ENCODE data around the gene FBLN5. TPM values are rescaled to one million over a fixed set of nuclear protein-coding genes. Genes with fewer than 3 reads are reported as not detected.

FBLN5 gene
- total RNA-seq, 1 experiment from 2014 or later: not detected

DNA sequence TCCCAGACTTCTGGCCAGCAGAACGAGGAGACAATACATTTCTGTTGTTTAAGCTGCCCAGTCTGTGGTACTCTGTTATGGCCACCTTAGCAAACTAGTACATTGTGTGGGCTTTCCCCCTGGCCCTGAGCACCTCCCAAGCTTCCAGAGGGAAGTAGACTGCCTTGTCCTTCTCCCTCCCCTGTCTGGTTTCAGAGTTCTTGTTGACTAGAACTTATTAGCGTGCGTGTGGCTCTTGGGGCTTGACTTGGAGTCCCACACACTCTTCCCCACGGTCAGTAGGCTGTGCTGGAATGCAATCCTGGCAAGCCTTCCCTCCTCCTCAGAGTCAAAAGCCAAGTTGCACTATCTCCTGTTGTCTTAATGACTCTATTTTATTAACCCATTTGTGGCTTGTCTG lies 27.7 kb downstream of the FBLN5 start:
- no peaks in the 10 kb centered on the region for H3K9me3 ChIP-seq (ENCODE audit: insufficient read depth, low read depth)
- H3K4me2 ChIP-seq: no peak overlapping the region
- no peaks in the 10 kb centered on the region for H3K27me3 ChIP-seq (ENCODE audit: insufficient read depth, low read depth)
- H3K27ac ChIP-seq: no peak overlapping the region
- no peak overlapping the region for H3K4me3 ChIP-seq
- H3F3A ChIP-seq (ENCODE audit: insufficient read depth, low read depth): no peaks in the 10 kb centered on the region
- TF ChIP-seq, protein P1, sequence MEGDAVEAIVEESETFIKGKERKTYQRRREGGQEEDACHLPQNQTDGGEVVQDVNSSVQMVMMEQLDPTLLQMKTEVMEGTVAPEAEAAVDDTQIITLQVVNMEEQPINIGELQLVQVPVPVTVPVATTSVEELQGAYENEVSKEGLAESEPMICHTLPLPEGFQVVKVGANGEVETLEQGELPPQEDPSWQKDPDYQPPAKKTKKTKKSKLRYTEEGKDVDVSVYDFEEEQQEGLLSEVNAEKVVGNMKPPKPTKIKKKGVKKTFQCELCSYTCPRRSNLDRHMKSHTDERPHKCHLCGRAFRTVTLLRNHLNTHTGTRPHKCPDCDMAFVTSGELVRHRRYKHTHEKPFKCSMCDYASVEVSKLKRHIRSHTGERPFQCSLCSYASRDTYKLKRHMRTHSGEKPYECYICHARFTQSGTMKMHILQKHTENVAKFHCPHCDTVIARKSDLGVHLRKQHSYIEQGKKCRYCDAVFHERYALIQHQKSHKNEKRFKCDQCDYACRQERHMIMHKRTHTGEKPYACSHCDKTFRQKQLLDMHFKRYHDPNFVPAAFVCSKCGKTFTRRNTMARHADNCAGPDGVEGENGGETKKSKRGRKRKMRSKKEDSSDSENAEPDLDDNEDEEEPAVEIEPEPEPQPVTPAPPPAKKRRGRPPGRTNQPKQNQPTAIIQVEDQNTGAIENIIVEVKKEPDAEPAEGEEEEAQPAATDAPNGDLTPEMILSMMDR (conservative IDR thresholded peaks at IDR 0.05): no peak
- no peaks in the 10 kb centered on the region for H4K20me1 ChIP-seq (ENCODE audit: insufficient read depth)
- H3K79me2 ChIP-seq (ENCODE audit: low read depth): no peaks in the 10 kb centered on the region
- BruUV-seq (replicated peaks): no TSS peak
- ChIA-PET POLR2A (ENCODE audit: unreplicated experiment) (no interaction called here), CTCF (no interaction called here)
- no peaks in the 10 kb centered on the region for H3K36me3 ChIP-seq (ENCODE audit: low read depth)
- intact Hi-C loops (cut with micrococcal nuclease; ENCODE audit: unreplicated experiment): no loop called here
- no peaks in the 10 kb centered on the region for H3K4me1 ChIP-seq (replicated peaks; ENCODE audit: insufficient read depth)
- H2AFZ ChIP-seq: no peak overlapping the region
- H3K9me2 ChIP-seq (ENCODE audit: insufficient read depth): no peaks in the 10 kb centered on the region
- no peak for DNase-seq

- no peak overlapping the region for H3K27ac ChIP-seq
- CTCF ChIA-PET: no interaction called here
- BruUV-seq (replicated peaks): no TSS peak
- H4K20me1 ChIP-seq (ENCODE audit: insufficient read depth): no peaks in the 10 kb centered on the region
- H3K79me2 ChIP-seq (ENCODE audit: low read depth): no peaks in the 10 kb centered on the region
- H3K27me3 ChIP-seq (ENCODE audit: insufficient read depth, low read depth): no peaks in the 10 kb centered on the region
- no peaks in the 10 kb centered on the region for H3K9me3 ChIP-seq (ENCODE audit: insufficient read depth, low read depth)
- H3K4me2 ChIP-seq: no peak overlapping the region
- no peaks in the 10 kb centered on the region for H3F3A ChIP-seq (ENCODE audit: insufficient read depth, low read depth)
- DNase-seq: no peak
- no peaks in the 10 kb centered on the region for H3K4me1 ChIP-seq (replicated peaks; ENCODE audit: insufficient read depth)
- intact Hi-C loops (cut with micrococcal nuclease; ENCODE audit: unreplicated experiment): no loop called here
- POLR2A ChIA-PET (ENCODE audit: unreplicated experiment): no interaction called here
- no peak overlapping the region for H2AFZ ChIP-seq
- TF ChIP-seq, protein P1 (conservative IDR thresholded peaks at IDR 0.05): no peak
- no peak for TF ChIP-seq EZH2 (IDR thresholded peaks at IDR 0.05; ENCODE audit: low read depth)
- no peaks in the 10 kb centered on the region for H3K9me2 ChIP-seq (ENCODE audit: insufficient read depth)
- H3K4me3 ChIP-seq: no peak overlapping the region
- no peaks in the 10 kb centered on the region for H3K36me3 ChIP-seq (ENCODE audit: low read depth)
These were observed 29.2 kb downstream of the FBLN5 start for GRCh38 chr14:91918186-91918883.

DNA sequence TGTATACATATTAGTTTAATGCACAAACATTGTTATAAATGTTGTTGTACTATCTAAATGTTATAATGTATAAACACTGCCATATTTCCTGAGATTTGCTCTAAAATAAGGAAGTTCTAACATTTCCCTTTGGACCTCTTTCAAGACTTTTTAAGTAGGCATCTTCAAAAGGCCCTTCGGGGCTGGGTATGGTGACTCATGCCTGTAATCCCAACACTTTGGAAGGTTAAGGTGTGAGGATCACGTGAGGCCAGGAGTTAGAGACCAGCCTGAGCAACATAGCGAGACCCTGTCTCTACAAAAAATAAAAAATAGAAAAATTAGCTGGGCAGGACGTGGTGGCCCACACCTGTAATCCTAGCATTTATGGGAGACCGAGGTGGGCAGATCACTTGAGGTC lies 35.5 kb downstream of the FBLN5 start:
- intact Hi-C loops (cut with micrococcal nuclease; ENCODE audit: unreplicated experiment): loop anchor here (5.0 kb wide), 1 partner anchor 260 kb away; no protein-coding TSS in a partner anchor
- H2AFZ ChIP-seq: no peak overlapping the region
- POLR2A ChIA-PET (ENCODE audit: unreplicated experiment): no interaction called here

More for the DNA sequence above, 35.5 kb downstream of the FBLN5 start:
- H3K4me1 ChIP-seq (replicated peaks; ENCODE audit: insufficient read depth): no peaks in the 10 kb centered on the region
- CTCF ChIA-PET: interaction anchor here (0.6 to 0.7 kb wide), 2 partner anchors 35 to 39 kb away, joined by 6 to 7 read pairs; no protein-coding TSS in a partner anchor
- no peak overlapping the region for H3K27ac ChIP-seq
- no peaks in the 10 kb centered on the region for H3F3A ChIP-seq (ENCODE audit: insufficient read depth, low read depth)
- H3K36me3 ChIP-seq (ENCODE audit: low read depth): no peaks in the 10 kb centered on the region
- H3K4me2 ChIP-seq: no peak overlapping the region
- H3K27me3 ChIP-seq (ENCODE audit: insufficient read depth, low read depth): no peaks in the 10 kb centered on the region
- H4K20me1 ChIP-seq (ENCODE audit: insufficient read depth): no peaks in the 10 kb centered on the region
- no TSS peak for BruUV-seq (replicated peaks)
- H3K9me3 ChIP-seq (ENCODE audit: insufficient read depth, low read depth): no peaks in the 10 kb centered on the region
- no peak overlapping the region for H3K4me3 ChIP-seq
- no peak for DNase-seq
- H3K79me2 ChIP-seq (ENCODE audit: low read depth): no peaks in the 10 kb centered on the region
- H3K9me2 ChIP-seq (ENCODE audit: insufficient read depth): no peaks in the 10 kb centered on the region
- TF ChIP-seq, protein P1 (conservative IDR thresholded peaks at IDR 0.05): no peak
- TF ChIP-seq EZH2 (IDR thresholded peaks at IDR 0.05; ENCODE audit: low read depth): no peak

Measured in PC-9 (cell line).